ENCODE results near the gene NCKAP5.

DNA sequence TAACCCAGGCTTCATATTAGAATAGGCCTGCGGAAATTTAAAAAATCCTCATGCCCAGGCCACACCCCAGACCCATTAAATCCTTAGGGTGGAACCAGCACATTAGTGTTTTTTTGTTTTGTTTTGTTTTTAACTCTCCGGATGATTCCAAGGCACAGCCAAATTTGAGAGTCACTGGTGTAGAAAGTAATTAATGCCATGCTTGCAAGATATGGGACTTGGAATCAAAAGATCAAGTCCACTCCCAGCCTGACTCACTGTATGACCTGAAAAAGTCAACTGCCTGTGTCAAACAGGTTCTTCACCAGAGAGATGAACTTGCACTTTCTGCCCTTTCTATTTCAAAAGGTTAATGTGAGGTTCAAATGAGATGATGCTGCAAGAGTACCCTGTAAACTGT is 588.0 kb downstream of the NCKAP5 start:
- TF ChIP-seq POLR2A (IDR thresholded peaks at IDR 0.05): no peak
- TF ChIP-seq CTCF (IDR thresholded peaks at IDR 0.05 in 4 of 5, conservative IDR thresholded peaks at IDR 0.05 in 1 of 5): no peak
